NCI-H526 treated with DMSO at 0.1 percent for 48 hours (cell line): ENCODE measurements around the gene MRAP.
"Not testable (repeated sequence)": the region's sequence is repeated elsewhere in the genome, so short reads cannot be mapped to it uniquely, and the experiment has no call there.

Source experiments
- DNase-seq: peaks from one replicate; lab custom pipeline; 2025; lab: John Stamatoyannopoulos, UW

The MRAP gene

DNA sequence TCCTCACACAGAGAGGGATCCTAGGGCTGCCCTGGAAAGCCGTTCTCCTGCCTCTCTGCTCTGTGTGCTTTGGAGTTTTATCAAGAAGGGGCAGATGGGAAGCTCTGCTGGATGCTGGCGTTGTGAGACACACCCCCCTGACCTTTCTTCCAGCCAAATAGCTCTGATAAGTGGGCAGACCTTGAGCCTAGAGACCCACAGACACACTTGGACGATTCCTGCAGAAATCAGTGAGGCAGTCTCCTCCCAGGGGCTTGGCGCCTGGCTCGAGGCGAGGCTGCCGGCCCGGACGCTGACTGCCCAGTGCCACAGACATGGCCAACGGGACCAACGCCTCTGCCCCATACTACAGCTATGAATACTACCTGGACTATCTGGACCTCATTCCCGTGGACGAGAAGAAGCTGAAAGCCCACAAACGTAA, at the start of gene MRAP:
Gene MRAP, plus strand, starts transcription at position 198 of the 424 bp plus-strand sequence. Its CDS starts 117 bp downstream, at position 315.
- no peak for DNase-seq

DNA sequence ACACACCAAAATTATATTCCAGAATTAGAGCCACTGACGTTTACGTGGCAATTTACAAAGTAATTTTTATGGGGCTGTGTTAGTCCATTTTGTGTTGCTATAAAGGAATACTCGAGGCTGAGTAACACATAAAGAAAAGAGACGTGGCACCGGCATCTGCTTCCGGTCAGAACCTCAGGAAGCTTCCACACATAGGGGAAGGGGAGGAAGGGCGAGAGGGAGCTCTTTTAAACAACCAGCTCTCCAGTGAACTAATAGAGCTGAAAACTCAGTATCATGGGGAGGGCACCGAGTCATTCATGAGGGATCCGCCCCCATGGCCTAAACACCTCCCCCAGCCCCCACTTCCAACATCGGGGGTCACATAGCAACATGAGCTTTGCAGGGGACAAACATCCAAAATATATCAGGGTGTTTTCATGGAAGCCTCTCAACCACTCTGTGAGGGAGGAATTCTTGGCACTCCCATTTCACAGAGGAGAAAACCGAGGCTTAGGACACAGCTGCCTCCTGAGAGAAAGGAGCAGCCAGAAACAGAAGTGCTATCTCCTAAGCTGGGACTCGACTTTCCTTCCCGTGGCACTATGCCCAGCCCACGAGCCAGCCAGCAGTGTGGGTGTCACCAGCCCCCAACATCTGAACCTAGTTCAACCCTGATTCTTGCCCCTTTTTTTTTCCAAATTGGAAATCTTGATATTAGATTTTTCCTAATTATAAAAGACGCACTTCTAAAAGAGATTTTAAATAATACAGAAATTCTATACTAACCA, 49.0 kb upstream of the MRAP start:
- no peak for DNase-seq

DNA sequence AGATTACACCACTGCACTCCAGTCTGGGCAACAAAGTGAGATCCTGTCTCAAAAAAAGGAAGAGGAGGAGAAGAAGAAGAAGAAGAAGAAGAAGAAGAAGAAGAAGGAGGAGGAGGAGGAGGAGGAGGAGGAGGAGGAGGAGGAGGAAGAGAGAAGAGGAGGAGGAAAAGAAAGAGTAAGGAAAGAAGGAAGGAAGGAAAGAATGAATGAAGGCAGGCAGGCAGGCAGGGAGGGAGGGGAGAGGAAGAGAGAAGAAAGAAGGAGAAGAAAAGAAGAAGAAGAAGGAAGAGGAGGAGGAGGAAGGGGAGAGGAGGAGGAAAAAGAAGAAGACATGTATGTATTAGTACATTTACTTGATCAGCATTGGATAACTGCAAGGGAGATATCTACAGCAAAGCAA, 46.5 kb upstream of the MRAP start:
- no peak for DNase-seq

DNA sequence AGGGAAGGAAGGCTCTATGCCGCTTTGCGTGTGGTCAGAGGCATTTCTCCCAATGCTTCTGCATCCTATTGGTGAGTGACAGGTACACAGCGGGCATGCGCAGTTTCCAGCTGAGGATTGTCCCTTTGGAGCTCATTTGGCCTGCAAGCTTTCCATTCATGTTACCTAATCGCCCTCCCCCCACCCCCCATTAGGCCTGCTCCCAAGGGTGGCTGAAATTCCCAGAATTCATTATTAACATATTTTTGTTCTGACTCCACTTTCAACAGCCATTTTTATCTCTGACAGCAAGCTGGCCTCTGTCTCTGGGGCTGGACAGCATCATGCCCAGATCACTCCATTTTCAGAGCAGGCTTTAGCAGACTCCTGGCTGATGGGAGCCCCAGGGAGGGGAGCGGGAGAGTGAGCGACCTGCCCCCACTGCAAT, 45.4 kb upstream of the MRAP start:
- no peak for DNase-seq

DNA sequence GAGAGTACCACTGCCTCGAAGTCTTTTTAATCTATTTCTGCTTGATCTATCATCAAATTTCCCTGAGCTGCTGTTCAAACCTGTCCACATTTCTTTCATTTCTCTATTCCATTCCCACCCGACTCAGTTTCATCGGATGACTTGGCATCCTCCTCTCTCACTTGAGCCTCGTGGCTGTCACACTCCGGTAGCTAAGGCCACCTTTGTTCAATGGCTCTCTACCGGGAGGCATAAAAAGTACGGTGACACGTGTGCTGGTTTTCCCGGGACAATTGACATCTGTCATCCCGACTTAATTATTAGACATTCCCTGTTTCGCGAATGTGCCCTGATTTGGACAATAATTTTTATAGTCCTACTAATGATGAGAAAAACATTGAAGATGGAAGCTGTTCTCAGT, 42.4 kb upstream of the MRAP start:
- DNase-seq = no peak

DNA sequence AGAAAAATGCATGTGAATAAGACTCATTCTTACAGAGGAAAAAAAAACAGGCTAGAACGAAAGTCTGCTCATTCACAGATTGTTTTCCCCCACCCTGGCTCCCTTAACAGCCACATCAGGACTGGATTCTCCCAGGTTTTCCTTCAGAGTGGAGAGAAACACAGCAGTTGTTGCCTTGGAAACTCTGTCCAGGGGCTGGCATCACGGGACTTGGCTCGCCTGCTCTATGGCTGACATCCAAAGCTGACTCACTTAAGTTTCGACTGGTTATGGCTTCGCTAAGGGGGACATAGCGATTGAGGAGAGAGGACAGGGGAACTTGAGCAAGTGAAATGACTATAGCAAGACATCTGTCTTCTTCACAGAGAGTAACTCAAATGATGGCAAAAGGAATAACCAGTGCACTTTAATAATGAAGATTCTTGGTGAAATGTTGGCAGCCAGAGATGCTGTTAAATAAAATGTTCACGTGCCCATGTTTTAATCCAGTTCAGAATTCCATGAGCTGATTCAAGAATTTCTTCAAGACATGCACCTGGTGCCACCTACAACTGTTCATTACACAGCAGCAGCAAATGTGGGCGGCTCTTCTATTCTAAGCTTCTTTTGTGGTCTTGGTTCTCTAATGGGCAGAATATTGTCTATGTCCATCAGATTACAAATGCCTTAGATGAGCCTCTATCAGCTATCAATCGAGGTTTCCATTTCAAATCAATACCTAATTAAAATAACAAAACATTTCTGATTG, 41.6 kb upstream of the MRAP start:
- DNase-seq = no peak

DNA sequence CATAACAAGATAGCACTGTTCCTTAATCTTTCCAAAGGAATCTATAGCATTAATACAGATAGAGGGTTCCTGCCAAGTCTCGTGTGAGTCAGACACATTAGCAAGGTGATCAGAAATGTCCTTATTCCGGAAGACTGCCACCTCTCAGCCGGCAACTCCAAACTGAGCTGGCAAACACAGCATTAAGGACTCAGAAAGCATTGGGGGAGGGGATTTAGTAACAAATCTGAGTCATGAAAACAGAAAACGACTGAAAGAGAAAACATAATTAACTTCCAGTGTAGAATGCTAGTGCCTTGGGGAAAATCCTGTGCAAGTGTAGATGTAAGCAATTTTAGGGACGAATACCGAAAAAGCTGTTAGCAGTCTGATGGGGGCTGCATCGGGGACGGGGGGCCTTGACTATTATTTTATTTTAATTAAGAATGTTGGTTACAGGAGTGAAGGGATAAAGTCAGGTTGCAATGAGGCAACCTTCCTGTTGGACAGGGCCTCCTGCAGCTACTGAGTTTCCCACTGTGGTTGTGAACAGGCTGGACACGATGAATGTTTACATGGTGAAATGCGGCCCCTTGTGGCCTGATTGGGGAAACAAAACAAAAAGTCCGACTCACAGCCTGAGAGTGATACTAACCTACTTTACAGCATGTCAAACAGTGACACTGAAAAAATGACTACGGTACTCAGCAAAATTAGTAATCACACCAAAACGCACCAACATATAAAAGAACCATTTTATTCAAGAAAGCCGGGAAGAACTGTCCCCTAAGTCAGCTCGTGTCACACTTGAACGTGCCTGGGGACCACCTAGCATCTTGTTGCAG, 40.5 kb upstream of the MRAP start:
- peak; percentile 27 for DNase-seq

DNA sequence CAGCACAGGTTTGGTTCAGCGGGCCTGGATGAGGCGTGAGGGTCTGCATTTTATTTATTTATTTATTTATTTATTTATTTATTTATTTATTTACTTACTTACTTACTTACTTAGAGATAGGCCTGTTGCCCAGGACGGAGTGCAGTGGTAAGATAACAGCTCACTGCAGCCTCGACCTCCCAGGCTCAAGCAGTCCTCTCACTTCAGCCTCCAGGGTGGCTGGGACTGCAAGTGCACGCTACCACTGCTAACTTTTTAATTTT, 39.9 kb upstream of the MRAP start:
- DNase-seq = not testable (repeated sequence)

DNA sequence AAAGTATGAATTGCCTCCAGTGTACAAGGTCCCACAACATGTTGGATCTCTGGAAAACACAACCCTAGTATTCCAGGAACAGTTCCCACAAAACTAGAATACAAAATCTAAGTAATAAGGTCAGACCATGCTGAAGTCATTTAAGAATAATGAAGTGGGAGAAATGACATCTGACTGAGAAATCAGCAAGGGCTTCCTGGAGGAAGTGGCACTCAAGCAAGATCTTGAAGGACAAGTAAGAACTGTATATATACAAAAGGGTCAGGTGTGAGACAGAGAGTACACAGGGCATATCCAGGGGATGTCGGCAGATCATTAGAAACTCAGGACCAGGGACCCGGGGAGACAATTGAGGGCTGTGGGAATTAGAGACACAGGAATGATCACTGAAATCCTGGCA, 38.5 kb upstream of the MRAP start:
- DNase-seq = no peak

DNA sequence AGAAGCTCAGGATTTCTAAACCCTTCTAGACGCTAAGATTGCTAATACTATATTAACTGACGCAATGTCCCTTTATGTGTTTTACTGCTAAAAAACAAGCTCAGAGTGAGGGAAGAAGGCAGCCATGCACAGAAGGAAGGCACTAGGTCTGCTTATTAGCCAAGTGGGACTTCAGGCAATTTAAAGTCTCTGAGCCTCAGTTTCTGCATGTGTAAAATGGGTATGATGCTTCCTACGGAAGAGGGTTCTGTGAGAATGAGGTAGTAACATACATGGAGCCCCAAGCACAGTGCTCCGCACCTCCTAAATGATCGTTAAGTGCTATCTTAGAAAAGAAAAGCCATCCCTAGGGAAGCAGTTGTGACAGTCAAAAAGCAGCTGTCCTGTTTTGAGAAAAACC, 36.7 kb upstream of the MRAP start:
- no peak for DNase-seq

DNA sequence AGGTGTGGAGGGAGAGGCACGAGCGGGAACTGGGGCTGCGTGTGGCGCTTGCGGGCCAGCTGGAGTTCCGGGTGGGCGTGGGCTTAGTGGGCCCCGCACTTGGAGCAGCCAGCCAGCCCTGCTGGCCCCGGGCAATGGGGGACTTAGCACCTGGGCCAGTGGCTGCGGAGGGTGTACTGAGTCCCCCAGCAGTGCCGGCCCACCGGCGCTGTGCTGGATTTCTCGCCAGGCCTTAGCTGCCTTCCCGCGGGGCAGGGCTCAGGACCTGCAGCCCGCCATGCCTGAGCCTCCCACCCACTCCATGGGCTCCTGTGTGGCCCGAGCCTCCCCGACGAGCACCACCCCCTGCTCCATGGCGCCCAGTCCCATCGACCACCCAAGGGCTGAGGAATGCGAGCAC, 33.3 kb upstream of the MRAP start:
- DNase-seq = not testable (repeated sequence)

DNA sequence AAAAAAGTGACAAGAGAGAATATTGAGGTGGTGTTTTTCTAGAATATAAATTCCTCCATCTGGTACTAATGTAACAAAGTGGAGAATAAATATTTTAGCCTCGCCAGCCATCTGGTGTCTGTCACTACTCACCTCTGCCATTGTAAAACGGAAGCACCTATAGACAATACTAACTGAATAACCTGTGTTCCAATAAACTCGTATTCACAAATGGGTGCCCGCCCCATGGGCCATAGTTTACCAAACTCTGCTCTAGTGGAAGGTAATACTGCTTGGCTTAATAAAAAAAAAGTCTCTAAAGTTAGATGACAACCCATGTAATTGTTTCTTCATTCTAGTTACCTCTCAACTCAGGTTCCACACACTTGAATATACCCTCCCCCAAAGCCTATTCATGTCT, 27.9 kb upstream of the MRAP start:
- DNase-seq = no peak

DNA sequence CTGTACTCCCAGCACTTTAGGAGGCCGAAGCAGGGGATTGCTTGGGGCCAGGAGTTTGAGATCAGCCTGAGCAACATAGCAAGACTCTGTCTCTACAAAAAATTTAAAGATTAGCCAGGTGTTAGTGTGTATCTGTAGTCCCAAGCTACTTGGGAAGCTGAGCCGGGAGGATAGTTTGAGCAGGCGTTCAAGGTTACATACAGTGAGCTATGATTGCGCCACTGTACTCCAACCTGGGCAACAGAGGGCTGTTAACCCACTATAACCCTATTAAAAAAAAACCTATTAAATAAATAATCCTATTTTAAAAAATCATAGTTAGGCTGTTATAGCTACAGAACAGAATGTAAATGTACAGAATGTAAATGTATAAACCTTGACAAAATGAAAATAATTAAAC, 22.0 kb upstream of the MRAP start:
- no peak for DNase-seq

DNA sequence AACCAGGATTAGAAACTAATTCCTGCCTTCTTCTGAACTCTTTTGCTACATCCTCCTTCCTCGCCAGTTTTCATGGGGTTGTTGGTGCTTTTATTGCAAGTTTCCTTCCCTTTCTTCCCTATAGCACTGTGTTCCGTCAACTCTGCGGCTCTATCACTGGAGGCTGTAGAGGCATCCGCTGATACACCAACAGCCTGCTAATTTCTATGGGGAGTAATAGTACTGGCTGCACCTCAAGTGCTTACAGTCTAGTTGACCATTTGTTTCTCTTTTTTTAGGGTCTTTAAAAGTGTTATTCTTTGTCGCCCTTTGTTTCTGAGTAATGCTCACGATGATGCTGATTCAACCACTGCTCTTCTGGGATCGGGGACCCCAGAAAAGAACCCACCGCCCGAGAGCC, 20.6 kb upstream of the MRAP start:
- peak; percentile 4 for DNase-seq

DNA sequence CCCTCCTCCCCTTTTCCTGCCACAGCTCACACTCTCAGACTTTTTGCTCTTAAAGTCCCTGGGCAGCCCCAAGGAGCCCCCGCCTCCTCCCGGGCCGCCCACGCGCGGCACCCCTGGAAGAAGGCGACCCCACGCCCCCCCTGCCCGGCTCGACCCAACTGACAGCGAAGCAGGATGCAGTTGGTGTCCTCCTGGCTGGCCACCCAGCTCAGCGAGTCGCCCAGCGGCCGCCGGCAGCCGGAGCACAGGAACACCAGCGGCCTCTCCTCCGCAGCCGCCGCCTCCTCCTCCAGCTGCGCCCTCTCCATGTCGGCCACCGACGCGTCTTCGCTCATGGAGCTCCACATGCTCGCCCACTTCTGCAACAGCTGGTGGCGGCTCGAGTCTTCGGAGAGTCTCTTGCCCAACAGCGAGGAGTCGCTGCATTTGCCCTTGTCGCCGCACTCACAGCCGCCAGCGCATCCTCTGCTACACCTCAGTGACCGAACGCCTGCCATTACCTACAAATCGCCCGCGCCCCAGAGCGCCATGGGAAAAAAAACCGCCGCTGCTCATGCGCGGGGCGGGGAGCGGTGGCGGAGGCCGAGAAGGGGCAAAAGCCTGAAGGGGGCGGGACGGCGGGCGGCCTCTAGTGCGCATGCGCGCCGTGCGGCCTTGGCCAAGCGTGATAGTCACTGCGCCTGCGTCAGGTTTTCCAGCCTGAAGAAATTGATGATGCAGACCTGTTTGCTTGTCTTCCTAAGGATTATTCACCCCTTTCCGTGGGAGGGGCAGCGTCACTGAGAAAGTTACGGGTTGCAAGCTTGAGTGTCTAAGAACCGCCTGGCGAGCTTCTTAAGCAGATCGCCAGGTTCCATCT, 19.9 kb upstream of the MRAP start, which contains the start of gene MIS18A:
Gene MIS18A, minus strand, starts transcription at position 532 of the 859 bp plus-strand sequence. Its CDS starts 35 bp downstream, at position 497.
- DNase-seq = peak; percentile 86

DNA sequence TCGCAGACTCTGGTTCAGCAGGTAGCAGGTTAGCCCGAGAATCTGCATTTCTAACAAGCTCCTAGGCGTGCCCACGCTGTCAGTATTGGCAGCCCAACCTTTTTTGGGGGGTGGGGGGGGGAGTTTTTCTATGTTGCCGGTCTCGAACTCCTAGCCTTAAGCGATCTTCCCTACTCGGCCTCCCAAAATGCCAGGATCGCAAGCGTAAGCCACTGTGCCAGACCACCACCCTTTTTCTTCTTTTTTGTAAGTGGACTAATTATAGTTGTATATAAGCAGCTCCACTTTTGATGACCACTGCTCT, 19.3 kb upstream of the MRAP start:
- DNase-seq = no peak

DNA sequence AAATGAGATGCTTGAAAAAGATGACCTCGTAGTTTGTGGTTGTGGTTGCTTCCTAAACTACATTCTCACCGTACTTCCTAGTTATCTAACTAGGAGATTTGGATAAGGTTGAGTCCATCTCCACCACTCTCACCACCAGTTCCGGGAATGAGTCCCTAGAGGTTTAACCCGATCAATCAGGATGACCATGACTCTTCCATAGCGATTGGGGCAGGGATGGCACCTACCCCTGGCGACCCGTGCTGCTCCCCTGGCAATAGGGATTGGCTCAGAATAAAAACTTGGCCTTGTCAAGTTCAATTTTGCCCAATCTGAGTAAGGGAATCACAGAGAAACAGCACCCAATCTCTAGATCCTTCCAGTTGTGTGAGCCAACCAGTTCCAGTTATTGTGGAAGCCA, 17.1 kb upstream of the MRAP start:
- DNase-seq = no peak

DNA sequence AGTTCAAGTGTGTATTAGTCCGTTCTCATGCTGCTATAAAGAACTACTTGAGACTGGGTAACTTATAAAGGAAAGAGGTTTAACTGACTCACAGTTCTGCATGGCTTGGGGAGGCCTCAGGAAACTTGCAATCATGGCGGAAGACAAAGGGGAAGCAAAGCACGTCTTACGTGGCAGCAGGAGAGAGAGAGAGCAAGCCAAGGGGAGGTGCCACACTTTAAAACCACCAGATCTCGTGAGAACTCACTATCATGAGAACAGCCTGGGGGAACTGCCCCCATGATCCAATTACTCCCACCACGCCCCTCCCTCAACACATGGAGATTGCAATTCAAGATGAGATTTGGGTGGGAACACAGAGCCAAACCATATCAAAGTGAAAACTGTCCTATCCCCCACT, 15.7 kb upstream of the MRAP start:
- DNase-seq = no peak

DNA sequence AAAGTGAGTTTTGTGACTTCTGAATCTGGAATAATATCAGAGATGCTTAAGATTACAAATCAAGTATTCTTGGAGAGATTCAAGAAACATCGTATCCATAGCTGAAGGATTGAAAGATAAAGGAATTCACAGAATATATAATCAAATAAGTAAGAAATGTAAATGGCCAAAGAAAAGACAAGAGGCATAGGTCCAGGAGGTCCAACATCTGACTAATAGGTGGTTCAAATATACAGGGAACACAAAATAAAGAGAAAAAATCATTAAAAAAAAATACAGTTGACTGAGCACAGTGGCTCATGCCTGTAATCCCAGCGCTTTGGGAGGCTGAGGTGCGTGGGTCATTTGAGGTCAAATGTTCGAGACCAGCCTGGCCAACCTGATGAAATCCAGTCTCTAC, 13.2 kb upstream of the MRAP start:
- no peak for DNase-seq

DNA sequence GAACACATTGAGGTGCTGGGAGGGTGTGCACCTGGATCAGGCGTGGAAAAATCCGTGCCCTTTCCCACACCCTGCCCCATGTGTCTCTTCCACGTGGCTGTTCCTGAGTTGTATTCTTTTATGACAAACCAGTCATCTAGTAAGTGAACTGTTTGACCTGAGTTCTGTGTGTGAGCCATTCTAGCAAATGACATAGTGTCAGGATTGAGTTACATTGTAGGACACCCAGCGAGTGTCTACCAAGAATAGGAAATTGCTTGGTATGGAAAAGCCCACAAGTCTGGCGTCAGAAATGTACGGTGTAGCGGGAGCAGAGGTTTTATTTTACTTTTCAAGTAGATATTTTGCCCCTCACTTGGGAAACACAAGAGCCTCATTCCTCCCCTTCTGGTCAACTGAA, 1.2 kb upstream of the MRAP start:
- DNase-seq = no peak

DNA sequence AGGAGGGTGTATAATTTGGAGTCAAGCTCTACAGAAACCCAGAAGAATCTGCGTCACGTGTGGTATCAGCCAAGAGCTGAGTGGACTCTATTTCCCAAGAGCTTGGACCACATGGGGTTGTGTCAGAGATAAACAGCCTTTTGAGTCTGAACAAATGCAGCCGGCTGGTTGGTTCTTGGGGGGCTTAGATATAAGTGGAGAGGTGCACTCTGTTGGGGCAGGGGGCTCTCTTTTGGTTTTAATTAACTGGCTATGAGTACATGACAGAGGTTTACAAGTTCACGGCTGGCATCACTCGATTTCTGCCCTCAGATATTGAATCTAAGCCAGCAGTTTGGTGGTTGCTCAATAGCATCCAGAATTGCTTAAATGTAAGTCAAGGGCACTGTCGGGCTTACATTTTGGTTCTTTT, 501 bp upstream of the MRAP start:
- DNase-seq = no peak

DNA sequence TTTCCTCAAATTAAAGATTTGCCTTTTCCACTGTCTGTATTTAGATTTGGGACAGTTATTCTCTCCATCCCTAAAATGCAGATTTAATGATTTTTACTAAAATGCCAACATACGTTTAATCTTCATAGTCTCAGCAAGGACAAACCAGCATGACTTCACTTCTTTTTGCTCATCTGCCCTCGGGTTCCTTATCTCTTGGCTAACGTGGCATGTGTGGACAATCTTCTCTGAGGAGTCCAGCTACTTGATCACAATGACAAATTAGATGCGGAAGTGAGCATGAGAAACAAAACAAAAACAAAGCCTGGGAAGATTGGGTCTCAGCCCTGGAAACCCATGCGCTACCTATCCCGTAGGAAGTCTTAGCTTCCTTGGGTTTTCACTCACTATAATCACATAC, 1.0 kb downstream of the MRAP start:
- no peak for DNase-seq
